HG02870 (cell line): Measurements from ENCODE around the gene PDE1C.

Experiments
- ATAC-seq: cut with Tn5 transposase; IDR thresholded peaks from one replicate; pipeline ENCODE4 v1.9.1; 2021; ENCODE audit warnings: mild to moderate bottlenecking, moderate library complexity; ENCODE audit not compliant: unreplicated experiment

PDE1C gene

GRCh38 chr7:32075612-32076011, 5.4 kb upstream of the PDE1C start:
- ATAC-seq = no peak

DNA sequence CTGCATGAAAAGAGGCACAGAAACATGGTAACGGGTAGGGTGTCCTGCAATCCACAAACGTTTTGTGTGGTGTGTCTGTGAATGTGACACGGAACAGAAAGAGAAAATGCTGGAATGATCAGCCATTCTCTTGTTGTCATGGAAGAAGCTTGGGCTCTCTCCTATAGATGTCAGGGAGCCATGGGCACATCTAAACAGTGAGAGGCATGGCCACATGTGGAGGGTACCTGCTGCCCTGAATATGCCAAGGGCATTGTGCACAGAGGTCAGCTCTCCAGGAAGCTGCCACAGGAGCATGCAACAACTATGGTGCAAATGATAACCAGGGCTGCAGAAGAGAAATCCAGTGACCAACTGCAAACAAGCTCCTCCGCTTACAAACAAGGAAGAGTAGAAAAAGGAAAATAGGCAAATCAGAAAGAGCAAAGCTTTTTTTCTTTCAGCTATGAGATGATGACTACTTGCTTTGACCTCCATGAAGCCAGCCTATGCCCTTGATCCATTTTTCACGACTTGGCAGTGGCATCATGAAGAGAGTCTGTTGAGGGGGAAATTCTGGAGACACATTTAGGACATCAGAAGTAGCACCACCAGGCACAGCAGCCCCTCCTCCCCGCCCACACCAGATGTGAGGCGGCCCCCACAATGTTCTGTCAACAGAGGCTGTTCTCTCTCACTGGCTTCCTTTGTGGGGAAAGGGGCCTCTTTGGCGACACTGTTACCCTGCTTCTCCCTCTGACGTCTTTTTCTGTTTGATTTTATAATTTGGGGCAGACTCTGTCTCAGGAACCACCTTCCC, 4.8 kb upstream of the PDE1C start:
- ATAC-seq = no peak

- ATAC-seq = no peak
Measured at GRCh38 chr7:32073533-32073932, 3.3 kb upstream of the PDE1C start.

GRCh38 chr7:32072397-32072796, 2.2 kb upstream of the PDE1C start:
- ATAC-seq = no peak

GRCh38 chr7:32071466-32072091, 1.4 kb upstream of the PDE1C start:
- ATAC-seq = no peak

- no peak for ATAC-seq
Measured at GRCh38 chr7:32070051-32070405, 179 bp downstream of the PDE1C start.

GRCh38 chr7:32069116-32069650, 1.0 kb downstream of the PDE1C start:
- no peak for ATAC-seq

DNA sequence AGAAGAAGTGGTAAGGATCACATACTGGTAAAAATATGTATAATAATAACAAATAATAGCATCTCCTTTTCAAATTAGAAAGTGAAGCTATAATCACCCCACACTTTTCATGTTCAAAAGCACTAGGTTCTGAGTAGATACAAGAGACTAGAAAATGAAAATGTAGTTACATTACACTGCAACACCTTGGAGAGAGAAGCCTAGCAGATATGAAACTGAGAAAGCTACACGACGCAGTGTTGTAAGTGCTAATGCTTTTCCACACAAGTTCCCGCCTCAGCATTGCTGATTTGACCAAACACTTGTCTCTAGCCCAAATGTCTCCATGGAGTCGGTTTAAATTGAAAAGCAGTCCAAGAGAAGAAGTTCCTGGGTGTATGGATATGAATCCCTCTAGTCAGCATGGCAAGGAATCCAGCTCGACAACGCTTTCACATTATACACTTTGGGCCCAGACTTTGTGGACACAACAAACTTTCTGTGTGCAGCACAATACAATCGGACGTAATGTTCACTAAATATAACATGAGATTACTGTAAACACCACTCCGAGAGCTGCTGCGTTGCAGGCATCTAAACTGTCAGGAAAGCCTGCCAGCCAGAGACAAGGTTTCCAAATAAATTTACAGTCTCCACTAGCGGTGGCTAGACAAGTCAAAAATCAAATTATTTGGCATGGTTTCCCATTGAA, 1.7 kb downstream of the PDE1C start:
- no peak for ATAC-seq

DNA sequence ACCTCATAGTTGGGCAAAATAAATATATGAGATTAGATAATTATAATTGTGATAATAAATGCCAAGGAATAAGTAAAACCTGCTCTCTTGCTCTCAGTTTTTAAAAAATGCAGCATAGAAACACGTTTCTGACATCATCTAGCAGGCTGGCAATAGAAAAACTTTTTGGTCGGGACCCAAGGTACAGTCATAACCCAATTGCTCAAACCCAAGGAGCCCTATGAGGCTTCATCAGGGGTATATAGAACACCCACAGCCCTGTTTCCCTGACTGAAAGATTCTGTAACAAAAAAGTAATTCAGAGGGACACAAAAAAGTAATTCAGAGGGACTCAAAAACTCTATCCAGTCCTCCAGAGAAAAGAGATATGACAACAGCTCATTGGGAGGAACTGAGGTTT, 3.8 kb downstream of the PDE1C start:
- ATAC-seq = no peak

GRCh38 chr7:32063614-32064013, 6.6 kb downstream of the PDE1C start:
- ATAC-seq = no peak

DNA sequence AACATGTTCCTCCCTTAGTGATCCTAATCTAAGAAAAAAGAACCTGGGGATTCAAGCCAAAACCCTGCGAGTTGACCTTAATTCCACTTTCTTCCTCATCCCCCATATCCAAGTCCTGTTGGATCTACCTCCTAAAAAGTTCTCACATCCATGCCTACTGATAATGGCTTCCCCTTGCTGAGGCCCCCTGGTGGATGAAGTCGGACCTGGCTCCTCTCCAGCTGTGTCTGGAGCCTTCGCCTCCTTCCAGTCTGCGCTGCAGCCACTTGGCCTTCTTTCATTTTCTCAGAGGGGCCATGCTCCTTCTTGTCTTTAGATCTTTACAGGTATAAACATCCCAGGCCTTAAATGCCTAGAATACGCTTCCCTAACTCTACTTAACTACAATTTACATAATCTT, 8.1 kb downstream of the PDE1C start:
- ATAC-seq = no peak

DNA sequence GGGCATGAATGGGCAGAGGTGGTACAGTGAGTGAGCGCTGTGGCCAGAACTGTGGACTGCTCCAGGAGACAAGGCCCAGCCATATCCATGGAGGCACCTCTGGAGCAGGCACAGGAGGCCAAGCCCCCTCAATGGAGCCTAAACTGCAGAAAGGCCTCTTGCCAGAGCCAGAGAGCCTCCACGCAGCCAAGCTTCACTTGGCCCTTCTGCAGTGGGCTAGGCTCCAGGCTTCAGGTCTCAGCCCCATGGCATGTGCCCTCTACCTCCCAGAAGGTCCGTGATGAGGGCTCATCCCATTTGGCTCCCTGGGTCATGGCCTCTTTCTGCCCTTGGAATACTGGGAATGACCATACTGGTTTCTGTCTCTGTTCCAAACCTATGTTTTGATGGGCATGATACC, 8.9 kb downstream of the PDE1C start:
- no peak for ATAC-seq

GRCh38 chr7:32059289-32060011, 10.8 kb downstream of the PDE1C start:
- ATAC-seq = no peak

DNA sequence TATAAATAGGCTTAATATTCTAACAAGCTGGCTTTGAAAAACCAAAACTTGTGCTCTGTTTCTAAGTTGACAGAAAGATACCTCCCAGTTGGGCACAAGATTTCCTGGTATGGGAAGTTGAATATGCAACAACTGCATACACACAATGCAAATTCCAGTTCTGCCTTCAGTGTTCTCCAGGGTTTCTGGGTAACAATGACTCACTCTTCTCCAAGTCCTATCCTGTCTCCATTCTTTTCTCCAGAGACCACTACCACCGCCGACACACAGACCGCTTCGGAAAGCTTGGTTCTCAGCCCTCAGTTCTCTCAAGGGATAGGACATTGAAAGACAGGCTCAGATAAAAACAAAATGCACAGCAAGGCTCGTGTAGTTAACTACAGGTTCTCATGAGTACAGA, 12.2 kb downstream of the PDE1C start:
- ATAC-seq = no peak

DNA sequence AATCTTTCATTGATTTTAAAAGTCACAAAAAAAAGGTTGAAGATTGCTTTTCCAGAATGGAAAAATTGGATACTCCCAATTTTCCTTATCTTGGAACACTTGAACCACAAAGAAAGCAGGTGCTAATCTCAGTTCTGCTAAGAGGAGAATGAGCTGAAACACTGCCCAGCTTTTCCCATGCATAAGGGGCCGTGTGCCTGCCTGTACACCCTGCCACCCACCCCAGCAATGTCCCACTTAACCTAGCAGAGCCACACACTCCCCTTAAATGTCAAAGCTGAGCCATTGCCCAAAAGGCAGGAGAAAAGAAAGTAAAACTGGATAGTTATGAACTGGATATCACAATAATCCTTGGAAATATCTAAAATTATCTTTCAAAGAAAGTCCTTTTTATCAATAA, 13.4 kb downstream of the PDE1C start:
- ATAC-seq = no peak

GRCh38 chr7:32053204-32053603, 17.0 kb downstream of the PDE1C start:
- no peak for ATAC-seq

DNA sequence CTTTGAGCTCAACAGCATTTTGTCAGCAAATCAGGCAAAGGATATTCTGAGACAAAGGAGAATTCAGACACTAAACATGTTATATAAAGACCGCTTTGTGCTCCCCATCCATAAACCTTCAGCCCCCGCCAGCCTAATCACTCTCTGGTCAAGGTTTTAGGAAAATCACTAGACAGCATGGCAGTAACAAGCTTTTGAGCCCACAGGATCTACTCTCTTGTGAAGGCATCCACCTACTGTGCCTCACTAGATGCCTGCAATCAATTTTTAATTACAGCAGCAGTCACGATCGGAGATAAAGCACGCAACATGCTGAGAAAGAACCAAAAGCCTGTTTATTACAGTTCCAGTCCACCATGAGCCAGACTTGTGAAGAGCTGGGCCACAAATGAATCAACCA, 19.1 kb downstream of the PDE1C start:
- no peak for ATAC-seq

GRCh38 chr7:32049599-32049998, 20.6 kb downstream of the PDE1C start:
- no peak for ATAC-seq

DNA sequence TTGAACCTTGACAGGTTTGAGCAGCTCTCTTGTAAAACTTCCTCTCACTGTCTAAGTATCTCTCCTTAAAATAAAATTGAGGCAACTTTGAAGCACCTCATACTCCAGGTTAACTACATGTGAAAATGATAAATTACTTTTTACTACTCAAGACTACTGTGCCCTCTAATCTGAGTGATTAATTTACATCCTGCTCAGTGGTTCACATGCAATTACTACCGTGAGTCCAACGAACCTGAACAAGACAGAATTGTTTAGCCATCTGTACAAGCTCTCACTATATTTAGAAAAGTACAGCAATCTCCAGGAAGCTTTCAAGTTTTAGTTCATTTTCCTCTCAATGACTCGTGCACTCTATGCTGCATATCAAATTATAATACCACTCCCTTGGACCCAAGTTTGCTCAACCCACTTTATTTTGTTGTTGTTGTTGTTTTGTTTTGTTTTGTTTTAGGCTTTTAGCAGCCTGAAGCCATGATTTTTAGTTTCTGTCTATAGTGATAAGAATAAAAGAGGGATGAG, 21.2 kb downstream of the PDE1C start:
- ATAC-seq = no peak

DNA sequence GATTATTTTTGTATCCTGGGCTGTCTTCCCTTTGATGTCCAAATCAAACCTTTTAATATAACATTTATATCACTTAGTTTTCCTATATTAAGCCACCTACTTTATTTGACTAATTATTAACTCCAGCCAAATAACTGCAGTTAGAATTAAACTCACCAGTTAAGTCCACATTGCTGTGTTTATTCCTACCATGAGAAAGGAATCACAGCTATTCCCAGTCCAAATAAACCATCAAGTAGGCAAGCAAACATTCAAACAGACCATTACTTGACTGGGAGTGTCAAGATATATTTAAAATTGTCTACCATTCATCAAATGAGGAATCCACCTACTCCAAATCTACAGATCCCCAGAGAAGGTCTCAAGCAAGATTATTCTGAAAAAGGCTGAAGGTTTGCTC, 22.4 kb downstream of the PDE1C start:
- ATAC-seq = no peak

DNA sequence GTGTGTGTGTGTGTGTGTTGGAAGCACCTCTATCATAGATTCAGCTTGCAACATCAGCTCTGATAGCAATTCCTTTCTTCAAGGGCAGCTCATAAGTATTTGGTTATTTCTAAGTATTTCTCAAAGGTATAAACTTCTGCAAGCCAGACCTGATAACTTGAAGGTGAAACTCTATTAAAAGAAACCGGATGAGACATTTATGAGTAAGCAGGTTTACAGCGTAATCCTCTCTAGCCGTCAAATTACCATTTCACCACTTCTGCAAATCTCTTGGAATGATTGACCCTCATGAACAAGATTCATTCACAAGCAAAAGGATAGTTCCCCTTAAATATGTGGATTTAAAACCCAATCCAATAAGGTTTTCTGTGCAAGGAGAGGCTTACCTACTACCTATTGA, 23.1 kb downstream of the PDE1C start:
- no peak for ATAC-seq
